Glutamatergic neuron (in vitro differentiated cells): ENCODE results near the gene PTK6. TPM values are rescaled to one million over a fixed set of nuclear protein-coding genes. Genes with fewer than 3 reads are reported as not detected.

Experiments used
- DNase-seq: peaks from one replicate; pipeline ENCODE4 v3.0.0; 2022
- H3K27ac Mint-ChIP-seq: one replicate; pipeline ENCODE4 v1.8.0; 2020; ENCODE audit warnings: mild to moderate bottlenecking, mixed read lengths, inconsistent platforms; ENCODE audit not compliant: unreplicated experiment
- H3K27me3 Mint-ChIP-seq: one replicate; pipeline ENCODE4 v1.8.0; 2020; ENCODE audit warnings: mild to moderate bottlenecking, moderate library complexity, mixed read lengths, inconsistent platforms; ENCODE audit not compliant: unreplicated experiment
- H3K36me3 Mint-ChIP-seq: one replicate; pipeline ENCODE4 v1.8.0; 2020; ENCODE audit warnings: mild to moderate bottlenecking, mixed read lengths, inconsistent platforms; ENCODE audit not compliant: unreplicated experiment
- H3K4me1 Mint-ChIP-seq: one replicate; pipeline ENCODE4 v1.8.0; 2020; ENCODE audit warnings: mild to moderate bottlenecking, low read depth, mixed read lengths, inconsistent platforms; ENCODE audit not compliant: unreplicated experiment
- H3K4me3 Mint-ChIP-seq: one replicate; pipeline ENCODE4 v1.8.0; 2020; ENCODE audit warnings: mild to moderate bottlenecking, mixed read lengths, inconsistent platforms; ENCODE audit not compliant: unreplicated experiment
- H3K9me3 Mint-ChIP-seq: one replicate; pipeline ENCODE4 v1.8.0; 2020; ENCODE audit warnings: mild to moderate bottlenecking, moderate library complexity, mixed read lengths, inconsistent platforms; ENCODE audit not compliant: unreplicated experiment
- total RNA-seq: library from RNA; stranded (reverse); fragmentation: NEBNext Ultra II Directional; extraction: Animal tissue kit (Norgen Biotek cat#: 25700); gene quantifications from one replicate; pipeline ENCODE4 v1.2.1, GENCODE V29; 2021; ENCODE audit not compliant: unreplicated experiment
- TF ChIP-seq, protein P1 (sequence below): fragments of 200-600 bp; sonication (generic); IDR thresholded peaks from one replicate; pipeline ENCODE4 v1.5.0; 2021; ENCODE audit not compliant: partially characterized antibody, unreplicated experiment

Gene PTK6
- total RNA-seq, 1 donor from 2014 or later = 0.17 TPM

DNA sequence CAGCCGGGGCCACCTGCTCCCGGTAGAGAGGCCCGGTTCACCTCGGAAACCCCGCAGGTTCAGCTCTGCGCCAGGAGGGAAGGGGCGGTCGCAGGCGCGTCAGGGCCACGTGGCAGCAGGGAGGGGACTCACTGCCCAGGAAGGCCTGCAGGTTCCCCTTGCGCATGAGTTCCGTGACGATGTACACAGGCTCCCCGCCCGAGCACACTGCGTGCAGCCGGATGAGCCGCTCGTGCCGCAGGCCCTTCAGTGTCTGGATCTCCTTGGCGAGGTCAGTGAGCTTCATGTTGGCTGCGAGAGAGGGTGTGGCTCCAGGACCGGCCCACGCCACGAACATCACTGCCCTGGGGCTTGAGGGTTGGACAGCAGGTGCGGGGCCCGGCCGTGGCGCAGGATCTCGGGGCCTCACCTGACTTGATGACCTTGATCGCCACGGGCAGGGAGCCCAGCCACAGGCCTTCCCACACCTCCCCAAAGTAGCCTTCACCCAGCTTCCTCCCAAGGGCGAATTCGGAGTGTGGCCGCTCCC lies 4.9 kb upstream of the PTK6 start:
- Mint-ChIP-seq H3K27ac (no peak overlapping the region), H3K9me3 (peaks cover 8% of the 10 kb centered on the region), H3K4me3 (no peak overlapping the region), H3K27me3 (peaks cover 4% of the 10 kb centered on the region), H3K4me1 (peaks cover 3% of the 10 kb centered on the region), H3K36me3 (peaks cover 5% of the 10 kb centered on the region)
- DNase-seq = no peak
- TF ChIP-seq, protein P1, sequence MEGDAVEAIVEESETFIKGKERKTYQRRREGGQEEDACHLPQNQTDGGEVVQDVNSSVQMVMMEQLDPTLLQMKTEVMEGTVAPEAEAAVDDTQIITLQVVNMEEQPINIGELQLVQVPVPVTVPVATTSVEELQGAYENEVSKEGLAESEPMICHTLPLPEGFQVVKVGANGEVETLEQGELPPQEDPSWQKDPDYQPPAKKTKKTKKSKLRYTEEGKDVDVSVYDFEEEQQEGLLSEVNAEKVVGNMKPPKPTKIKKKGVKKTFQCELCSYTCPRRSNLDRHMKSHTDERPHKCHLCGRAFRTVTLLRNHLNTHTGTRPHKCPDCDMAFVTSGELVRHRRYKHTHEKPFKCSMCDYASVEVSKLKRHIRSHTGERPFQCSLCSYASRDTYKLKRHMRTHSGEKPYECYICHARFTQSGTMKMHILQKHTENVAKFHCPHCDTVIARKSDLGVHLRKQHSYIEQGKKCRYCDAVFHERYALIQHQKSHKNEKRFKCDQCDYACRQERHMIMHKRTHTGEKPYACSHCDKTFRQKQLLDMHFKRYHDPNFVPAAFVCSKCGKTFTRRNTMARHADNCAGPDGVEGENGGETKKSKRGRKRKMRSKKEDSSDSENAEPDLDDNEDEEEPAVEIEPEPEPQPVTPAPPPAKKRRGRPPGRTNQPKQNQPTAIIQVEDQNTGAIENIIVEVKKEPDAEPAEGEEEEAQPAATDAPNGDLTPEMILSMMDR = no peak

DNA sequence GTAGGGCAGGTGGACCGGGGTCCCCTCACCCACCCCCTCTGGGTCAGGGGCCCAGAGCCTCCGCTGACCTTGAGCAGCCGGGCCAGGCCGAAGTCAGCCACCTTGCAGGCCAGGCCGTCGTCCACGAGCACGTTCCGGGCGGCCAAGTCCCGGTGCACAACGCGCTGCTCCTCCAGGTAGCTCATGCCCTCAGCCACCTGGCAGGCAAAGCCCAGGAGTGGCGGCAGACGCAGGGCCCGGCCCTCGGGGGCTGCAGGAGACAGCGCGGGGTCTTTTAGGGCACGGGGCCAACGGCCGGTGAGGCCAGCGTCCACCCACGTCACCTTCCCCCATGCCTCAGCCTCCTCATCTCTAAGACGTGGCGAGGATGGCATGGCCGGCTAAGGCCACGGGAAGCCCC lies 4.2 kb upstream of the PTK6 start:
- H3K9me3 Mint-ChIP-seq = peaks cover 8% of the 10 kb centered on the region
- DNase-seq = no peak

DNA sequence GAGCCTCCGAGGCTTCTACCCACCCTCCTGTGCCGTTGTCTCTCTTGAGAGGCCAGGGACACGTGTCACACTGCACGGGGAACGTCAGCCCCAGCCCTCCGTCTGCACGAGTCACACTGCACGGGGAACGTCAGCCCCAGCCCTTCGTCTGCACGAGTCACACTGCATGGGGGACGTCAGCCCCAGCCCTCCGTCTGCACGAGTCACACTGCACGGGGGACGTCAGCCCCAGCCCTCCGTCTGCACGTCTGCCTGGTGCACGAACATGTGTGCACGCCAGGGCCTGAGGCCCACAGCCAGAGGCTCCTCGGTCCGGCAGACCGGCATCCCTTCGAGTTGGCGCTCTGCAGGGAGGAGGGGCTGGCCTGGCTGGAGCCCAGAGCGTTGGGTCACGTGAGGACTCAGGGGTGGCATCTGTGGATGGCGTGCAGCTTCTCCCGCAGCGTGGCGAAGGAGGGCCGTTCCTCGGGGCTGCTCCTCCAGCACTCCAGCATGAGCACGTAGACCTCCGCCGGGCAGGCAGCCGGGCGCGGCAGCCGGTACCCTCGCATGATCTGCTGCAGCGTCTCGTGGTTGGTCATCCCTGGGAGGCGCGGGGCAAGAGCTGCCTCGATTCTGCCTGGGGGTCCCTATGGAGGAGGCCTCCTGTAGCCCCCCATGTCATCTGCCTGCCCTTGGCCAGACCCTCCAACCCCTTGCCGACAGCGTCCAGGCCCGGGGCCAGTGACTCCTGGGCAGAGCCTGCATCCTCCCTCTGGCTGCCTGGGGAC lies 3.4 kb upstream of the PTK6 start:
- no peak overlapping the region for H3K4me3 Mint-ChIP-seq
- TF ChIP-seq, protein P1 = no peak
- peaks cover 8% of the 10 kb centered on the region for H3K27me3 Mint-ChIP-seq
- H3K27ac Mint-ChIP-seq = no peak overlapping the region
- H3K36me3 Mint-ChIP-seq = peaks cover 5% of the 10 kb centered on the region
- H3K4me1 Mint-ChIP-seq = peaks cover 5% of the 10 kb centered on the region
- peaks cover 8% of the 10 kb centered on the region for H3K9me3 Mint-ChIP-seq
- no peak for DNase-seq

More for the DNA sequence above, 4.2 kb upstream of the PTK6 start:
- H3K4me3 Mint-ChIP-seq = no peak overlapping the region
- H3K27ac Mint-ChIP-seq = no peak overlapping the region
- peaks cover 5% of the 10 kb centered on the region for H3K36me3 Mint-ChIP-seq
- peaks cover 6% of the 10 kb centered on the region for H3K27me3 Mint-ChIP-seq
- peaks cover 3% of the 10 kb centered on the region for H3K4me1 Mint-ChIP-seq
- TF ChIP-seq, protein P1 = no peak

DNA sequence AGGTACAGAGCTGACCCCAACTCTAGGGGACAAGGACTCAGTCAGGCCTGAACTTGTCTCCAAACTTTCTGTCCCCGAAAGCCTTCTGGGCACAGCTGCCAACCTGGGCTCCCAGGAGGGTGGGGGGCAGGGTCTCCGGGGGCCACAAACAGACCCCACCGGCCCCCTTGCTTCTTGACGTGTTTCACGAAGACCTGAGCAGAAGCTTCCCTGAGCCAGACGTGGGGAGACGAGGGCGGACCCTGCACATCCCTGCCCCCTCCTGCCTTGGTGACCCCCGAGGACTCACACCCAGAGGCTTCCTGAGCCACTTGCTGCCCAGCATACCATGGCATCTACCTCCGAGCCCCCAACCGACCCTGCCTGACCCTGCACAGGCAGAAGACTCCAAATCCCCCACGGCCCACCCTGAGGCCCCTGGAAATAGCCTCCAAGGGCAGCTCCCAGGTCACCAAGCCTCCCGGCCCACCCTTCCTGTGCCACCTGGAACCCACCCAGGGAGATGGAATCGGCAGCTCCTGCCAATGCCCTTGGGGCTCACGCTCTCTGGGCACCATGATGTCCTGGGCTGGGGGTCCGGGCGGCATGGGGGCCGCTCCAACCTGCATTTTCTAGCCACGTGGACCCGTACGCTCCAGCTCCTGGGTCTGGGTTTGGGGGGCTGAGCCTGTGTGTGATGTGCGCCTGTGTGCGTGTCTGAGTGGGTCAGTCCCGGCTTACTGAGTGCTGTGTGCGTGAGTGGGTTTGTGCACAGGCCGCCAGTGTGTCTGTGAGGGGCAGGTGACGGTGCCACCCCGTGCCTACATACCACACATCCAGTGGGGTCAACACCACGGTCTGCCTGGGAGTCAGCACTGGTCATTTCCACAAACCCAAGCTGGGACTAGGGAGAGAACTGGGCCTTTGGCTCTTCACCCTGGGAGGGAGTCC lies 2.5 kb upstream of the PTK6 start:
- H3K9me3 Mint-ChIP-seq = peaks cover 8% of the 10 kb centered on the region
- DNase-seq = no peak
- peaks cover 5% of the 10 kb centered on the region for H3K36me3 Mint-ChIP-seq
- H3K4me3 Mint-ChIP-seq = no peak overlapping the region
- H3K4me1 Mint-ChIP-seq = peaks cover 6% of the 10 kb centered on the region
- H3K27me3 Mint-ChIP-seq = peaks cover 8% of the 10 kb centered on the region
- TF ChIP-seq, protein P1 = no peak
- peak overlapping the region; percentile 22 for H3K27ac Mint-ChIP-seq
